Activated CD4-positive, alpha-beta memory T cell treated with anti-CD3 and anti-CD28 coated beads for 36 hours (primary cell): ENCODE data around the gene KBTBD12. TPM values are rescaled to one million over a fixed set of nuclear protein-coding genes. Genes with fewer than 3 reads are reported as not detected.
"Not testable (repeated sequence)": the region's sequence is repeated elsewhere in the genome, so short reads cannot be mapped to it uniquely, and the experiment has no call there.

Experiments used
- CTCF ChIA-PET: fragments of 350-600 bp; sonication (Branson Sonifier 250); formaldehyde crosslinking; loops from one replicate; lab custom pipeline; 2021; ENCODE audit warnings: antibody characterized with exemption, inconsistent platforms; lab: Charles Lee
- POLR2A ChIA-PET: fragments of 350-600 bp; sonication (Branson Sonifier 250); formaldehyde crosslinking; loops from one replicate; lab custom pipeline; 2021; ENCODE audit warnings: antibody characterized with exemption; lab: Charles Lee
- DNase-seq: peaks from one replicate; pipeline ENCODE4 v3.0.0-alpha.2; 2020
- H3K27ac Mint-ChIP-seq: one replicate; pipeline ENCODE4 v1.8.0; 2021; ENCODE audit warnings: mixed read lengths
- H3K27me3 Mint-ChIP-seq: one replicate; pipeline ENCODE4 v1.8.0; 2021; ENCODE audit warnings: mixed read lengths
- H3K36me3 Mint-ChIP-seq: one replicate; pipeline ENCODE4 v1.8.0; 2021; ENCODE audit warnings: mixed read lengths
- H3K4me1 Mint-ChIP-seq: one replicate; pipeline ENCODE4 v1.8.0; 2021; ENCODE audit warnings: low read depth, mixed read lengths
- H3K4me3 Mint-ChIP-seq: one replicate; pipeline ENCODE4 v1.8.0; 2021; ENCODE audit warnings: mild to moderate bottlenecking, mixed read lengths
- H3K9me3 Mint-ChIP-seq: one replicate; pipeline ENCODE4 v1.8.0; 2021; ENCODE audit warnings: mixed read lengths
- intact Hi-C: fragments of 100-400 bp; cut with micrococcal nuclease; formaldehyde crosslinking; loops from one replicate; pipeline ENCODE4 v1.15.1; 2023
- total RNA-seq, 2 experiments: library from RNA; stranded (reverse); gene quantifications; one replicate each; pipeline ENCODE4 v1.2.3, GENCODE V29; 2021

KBTBD12 gene
- total RNA-seq, 2 experiments from 2014 or later = not detected

DNA sequence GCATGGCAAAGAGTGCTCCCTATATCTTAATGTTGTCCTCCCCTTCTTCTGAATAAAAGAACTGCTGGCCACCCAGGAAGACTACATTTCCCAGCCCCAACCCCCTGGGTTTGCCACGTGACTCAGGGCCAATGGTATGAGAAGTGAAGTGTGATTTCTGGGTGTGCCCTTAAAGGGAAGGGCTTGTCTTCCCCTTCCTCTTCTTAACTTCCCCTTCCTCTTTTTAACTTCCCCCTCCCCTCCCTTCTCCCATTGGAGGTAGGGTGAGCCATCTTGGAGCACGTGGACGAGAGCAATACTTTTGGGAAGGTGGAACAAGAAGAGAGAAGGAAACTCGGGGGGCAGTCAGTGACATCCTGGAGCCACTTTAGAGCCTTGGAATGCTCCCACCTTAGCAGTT lies 6.8 kb upstream of the KBTBD12 start:
- Mint-ChIP-seq H3K4me3 (no peak overlapping the region), H3K27me3 (peaks cover 46% of the 10 kb centered on the region), H3K27ac (no peak overlapping the region), H3K4me1 (no peaks in the 10 kb centered on the region), H3K9me3 (peaks cover 11% of the 10 kb centered on the region), H3K36me3 (no peaks in the 10 kb centered on the region)
- ChIA-PET POLR2A (no interaction called here), CTCF (no interaction called here)
- no peak for DNase-seq
- intact Hi-C loops = no loop called here

DNA sequence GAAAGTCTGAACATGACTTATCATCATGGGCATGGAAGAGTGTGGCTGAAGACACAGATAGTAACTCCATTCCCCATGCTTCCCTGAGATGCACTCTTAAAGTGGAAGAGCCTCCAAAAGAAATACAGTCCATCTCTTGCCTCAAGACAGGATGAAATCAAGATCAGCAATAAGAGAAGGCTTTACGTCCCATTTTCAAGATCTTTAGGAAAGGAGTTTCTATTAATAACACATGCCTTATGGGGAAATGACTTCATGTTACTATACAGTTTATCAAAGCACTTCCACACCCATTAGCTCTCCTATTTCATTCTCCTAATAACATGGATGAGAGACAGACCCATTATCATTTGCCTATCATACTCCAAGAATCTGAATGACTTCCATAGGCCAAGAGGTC lies 6.1 kb upstream of the KBTBD12 start:
- Mint-ChIP-seq H3K27me3 (peaks cover 47% of the 10 kb centered on the region), H3K27ac (no peak overlapping the region), H3K4me1 (no peaks in the 10 kb centered on the region), H3K4me3 (no peak overlapping the region), H3K36me3 (no peaks in the 10 kb centered on the region), H3K9me3 (peaks cover 13% of the 10 kb centered on the region)
- ChIA-PET POLR2A (no interaction called here), CTCF (no interaction called here)
- intact Hi-C loops = no loop called here
- no peak for DNase-seq

DNA sequence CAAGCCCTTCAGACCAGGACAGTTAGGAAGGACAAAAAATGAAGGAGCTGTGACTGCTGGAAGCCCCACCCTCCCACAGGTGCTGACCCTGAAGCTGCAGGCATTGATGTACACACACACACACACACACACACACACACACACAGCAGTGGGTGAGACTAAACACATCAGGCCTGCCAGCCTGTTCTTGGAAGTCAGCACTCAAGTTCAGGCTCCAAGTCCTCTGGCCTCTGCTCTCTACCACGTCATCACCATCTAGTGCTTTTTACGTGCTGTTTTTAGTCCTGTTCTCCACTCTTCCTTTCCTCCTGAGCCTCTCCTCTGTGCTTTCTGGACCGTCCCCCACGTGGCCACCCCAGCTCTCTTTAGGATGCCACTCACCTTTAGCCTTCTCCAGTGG lies 5.4 kb upstream of the KBTBD12 start:
- CTCF ChIA-PET = no interaction called here
- intact Hi-C loops = no loop called here
- no peaks in the 10 kb centered on the region for H3K36me3 Mint-ChIP-seq

DNA sequence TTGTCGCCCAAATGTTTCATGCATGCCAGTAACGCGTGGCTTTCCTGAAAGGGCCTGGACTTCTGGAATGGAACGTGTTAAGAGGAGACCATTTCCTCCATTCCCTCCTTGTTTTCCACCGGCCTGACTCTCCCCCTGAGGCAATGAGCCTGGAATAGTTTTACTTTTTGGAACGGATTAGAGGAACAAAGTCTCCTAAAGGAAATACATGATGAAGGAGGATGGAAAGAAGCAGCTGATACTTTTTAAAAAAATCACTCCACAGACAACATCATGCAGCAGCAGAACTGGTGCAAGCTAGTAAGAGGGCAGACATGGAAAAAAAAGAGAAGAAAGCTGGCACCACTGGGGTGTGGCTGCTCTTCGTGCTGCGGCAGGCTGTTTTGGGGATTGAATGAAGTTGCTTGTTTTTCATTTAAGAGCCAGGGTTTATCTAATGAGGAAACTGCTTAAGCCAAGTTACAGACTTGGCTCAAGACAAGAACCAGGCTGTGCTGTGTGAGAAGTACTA lies 3.6 kb upstream of the KBTBD12 start:
- no peak for DNase-seq
- ChIA-PET CTCF (no interaction called here), POLR2A (no interaction called here)
- Mint-ChIP-seq H3K36me3 (no peaks in the 10 kb centered on the region), H3K4me1 (peaks cover 6% of the 10 kb centered on the region), H3K9me3 (peaks cover 8% of the 10 kb centered on the region), H3K4me3 (no peak overlapping the region), H3K27ac (no peak overlapping the region), H3K27me3 (peaks cover 54% of the 10 kb centered on the region)
- intact Hi-C loops = no loop called here

More for the DNA sequence above, 5.4 kb upstream of the KBTBD12 start:
- H3K4me1 Mint-ChIP-seq = peaks cover 4% of the 10 kb centered on the region
- no peak overlapping the region for H3K4me3 Mint-ChIP-seq
- H3K27me3 Mint-ChIP-seq = peaks cover 50% of the 10 kb centered on the region
- peaks cover 8% of the 10 kb centered on the region for H3K9me3 Mint-ChIP-seq
- DNase-seq = no peak
- no peak overlapping the region for H3K27ac Mint-ChIP-seq
- POLR2A ChIA-PET = no interaction called here

DNA sequence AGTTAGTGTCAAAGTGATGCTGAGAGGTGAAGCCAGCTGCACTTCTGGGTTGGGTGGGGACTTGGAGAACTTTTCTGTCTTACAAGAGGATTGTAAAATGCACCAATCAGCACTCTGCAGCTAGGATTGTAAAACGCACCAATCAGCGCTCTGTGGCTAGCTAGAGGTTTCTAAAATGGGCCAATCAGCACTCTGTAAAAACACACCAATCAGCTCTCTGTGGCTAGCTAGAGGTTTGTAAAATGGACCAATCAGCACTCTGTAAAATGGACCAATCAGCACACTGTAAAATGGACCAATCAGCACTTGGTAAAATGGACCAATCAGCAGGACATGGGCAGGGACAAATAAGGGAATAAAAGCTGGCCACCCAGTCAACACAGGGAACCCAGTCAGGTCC lies 1.2 kb upstream of the KBTBD12 start:
- POLR2A ChIA-PET, H3K36me3 Mint-ChIP-seq, DNase-seq, H3K27ac Mint-ChIP-seq, H3K4me1 Mint-ChIP-seq, intact Hi-C loops, H3K9me3 Mint-ChIP-seq, H3K4me3 Mint-ChIP-seq: not testable (repeated sequence)
- peaks cover 53% of the 10 kb centered on the region for H3K27me3 Mint-ChIP-seq
- CTCF ChIA-PET = interaction anchor here (0.6 kb wide), 1 partner anchor 1866 kb away, joined by 3 read pairs; no protein-coding TSS in a partner anchor

DNA sequence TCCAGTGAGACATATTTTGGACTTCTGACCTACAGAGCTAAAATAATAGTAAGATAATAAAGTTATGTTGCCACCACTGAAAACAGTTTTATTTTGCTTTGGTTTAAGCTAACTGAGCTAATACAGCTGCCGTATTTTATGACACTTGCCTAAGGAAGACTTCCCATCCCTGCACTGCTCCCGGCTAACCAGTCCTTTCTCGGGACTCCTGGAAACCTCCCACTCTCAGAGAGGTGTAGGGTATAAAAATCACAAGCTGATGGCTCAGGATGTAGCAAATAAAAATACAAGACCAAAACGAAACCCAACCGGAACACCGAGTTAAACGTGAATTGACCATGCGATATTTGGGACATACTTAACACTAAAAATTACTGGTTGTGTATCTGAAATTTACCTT lies 448 bp upstream of the KBTBD12 start:
- Mint-ChIP-seq H3K27ac (no peak overlapping the region), H3K27me3 (peaks cover 51% of the 10 kb centered on the region), H3K36me3 (no peaks in the 10 kb centered on the region), H3K9me3 (peaks cover 5% of the 10 kb centered on the region), H3K4me3 (no peak overlapping the region), H3K4me1 (peaks cover 6% of the 10 kb centered on the region)
- no peak for DNase-seq
- CTCF ChIA-PET = interaction anchor here (0.7 kb wide), 1 partner anchor 850 kb away, joined by 3 read pairs; no protein-coding TSS in a partner anchor
- intact Hi-C loops = no loop called here
- POLR2A ChIA-PET = interaction anchor here (0.6 kb wide), 1 partner anchor 291 kb away, joined by 3 read pairs; no protein-coding TSS in a partner anchor

DNA sequence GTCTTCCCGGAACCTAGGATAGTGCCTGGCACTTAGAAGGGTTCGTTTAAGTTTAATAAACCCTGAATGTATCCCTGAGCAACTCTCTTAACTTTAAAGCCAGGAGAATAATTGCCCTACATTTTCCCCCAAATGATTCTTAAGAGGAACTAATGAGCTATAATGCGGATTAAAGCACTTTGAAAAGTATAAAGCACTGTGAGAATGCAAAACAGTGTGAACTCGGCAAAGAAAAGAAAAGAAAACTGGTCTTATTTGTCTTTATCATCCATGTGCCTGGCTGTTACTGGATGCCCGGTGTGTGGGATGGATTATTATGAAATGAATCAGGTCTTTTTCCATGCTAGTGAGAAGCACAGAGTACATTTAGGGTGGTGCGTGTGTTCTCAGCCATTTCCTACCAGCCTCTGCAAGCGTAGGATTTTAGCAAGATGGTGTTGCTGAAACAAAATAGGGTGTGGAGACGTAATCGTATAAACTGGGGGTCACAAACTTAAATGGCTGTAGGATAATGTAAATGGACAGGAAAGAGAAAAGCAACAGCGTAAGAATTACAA lies 983 bp downstream of the KBTBD12 start:
- Mint-ChIP-seq H3K36me3 (no peaks in the 10 kb centered on the region), H3K27ac (no peak overlapping the region), H3K27me3 (peaks cover 48% of the 10 kb centered on the region), H3K4me1 (peaks cover 6% of the 10 kb centered on the region), H3K9me3 (peaks cover 5% of the 10 kb centered on the region), H3K4me3 (no peak overlapping the region)
- ChIA-PET POLR2A (no interaction called here), CTCF (no interaction called here)
- no peak for DNase-seq
- intact Hi-C loops = no loop called here

DNA sequence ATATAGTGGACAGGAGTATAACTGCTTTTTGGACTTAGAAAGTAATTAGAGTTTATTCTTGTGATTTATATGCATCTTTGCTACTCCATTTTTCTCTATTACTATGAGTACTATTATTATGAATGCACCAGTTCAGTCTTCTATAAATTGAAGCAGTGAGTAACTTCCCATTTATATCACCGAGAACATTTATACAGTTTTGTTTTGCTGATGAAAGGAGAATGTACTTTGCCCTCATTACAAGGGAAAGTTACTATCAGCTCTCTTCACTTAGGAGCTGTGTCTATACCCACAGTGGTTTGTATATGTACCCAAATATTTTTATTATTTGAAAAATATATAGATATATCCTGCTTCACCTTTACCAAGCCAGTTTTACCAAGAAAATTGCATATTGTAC lies 5.7 kb downstream of the KBTBD12 start:
- H3K4me3 Mint-ChIP-seq = no peak overlapping the region
- intact Hi-C loops = no loop called here
- no peaks in the 10 kb centered on the region for H3K36me3 Mint-ChIP-seq
- CTCF ChIA-PET = no interaction called here
- POLR2A ChIA-PET = no interaction called here
- DNase-seq = no peak
- no peak overlapping the region for H3K27ac Mint-ChIP-seq
- H3K27me3 Mint-ChIP-seq = peaks cover 37% of the 10 kb centered on the region
- no peaks in the 10 kb centered on the region for H3K9me3 Mint-ChIP-seq
- peaks cover 3% of the 10 kb centered on the region for H3K4me1 Mint-ChIP-seq

DNA sequence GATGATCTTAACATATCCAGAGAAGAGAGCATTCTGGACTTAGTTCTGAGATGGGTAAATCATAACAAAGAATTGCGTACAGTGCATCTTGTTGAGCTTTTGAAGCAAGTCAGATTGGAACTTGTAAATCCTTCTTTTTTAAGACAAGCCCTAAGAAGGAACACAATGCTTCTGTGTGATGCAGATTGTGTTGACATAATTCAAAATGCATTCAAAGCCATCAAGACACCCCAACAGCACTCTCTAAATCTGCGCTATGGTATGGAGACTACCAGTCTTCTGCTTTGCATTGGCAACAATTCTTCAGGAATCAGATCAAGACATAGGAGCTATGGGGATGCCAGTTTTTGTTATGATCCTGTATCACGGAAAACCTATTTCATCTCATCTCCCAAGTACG lies 8.6 kb downstream of the KBTBD12 start:
- Mint-ChIP-seq H3K9me3 (no peaks in the 10 kb centered on the region), H3K27ac (no peak overlapping the region), H3K27me3 (peaks cover 28% of the 10 kb centered on the region), H3K4me3 (no peak overlapping the region), H3K36me3 (no peaks in the 10 kb centered on the region), H3K4me1 (peaks cover 3% of the 10 kb centered on the region)
- no peak for DNase-seq
- ChIA-PET POLR2A (no interaction called here), CTCF (no interaction called here)
- intact Hi-C loops = no loop called here

DNA sequence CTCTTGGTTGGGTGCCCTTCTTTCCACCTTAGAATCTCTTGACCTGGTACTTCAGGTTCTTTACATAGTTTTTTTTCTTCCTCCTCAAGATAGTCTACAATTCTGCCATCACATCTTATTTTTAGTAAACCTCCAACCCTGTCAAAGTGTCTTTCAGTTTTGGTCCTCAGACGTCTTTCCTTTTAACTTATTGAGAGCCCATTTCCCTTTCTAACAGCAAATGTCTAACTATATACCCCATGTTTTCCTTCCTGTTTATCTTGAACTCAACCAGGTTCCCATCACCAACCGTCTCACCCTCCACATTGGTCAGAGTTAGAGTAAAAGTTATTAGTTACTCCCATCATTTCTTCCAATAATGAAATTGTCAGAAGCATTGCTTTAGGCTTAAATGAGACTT lies 10.4 kb downstream of the KBTBD12 start:
- H3K36me3 Mint-ChIP-seq = no peaks in the 10 kb centered on the region
- H3K27ac Mint-ChIP-seq = no peak overlapping the region
- H3K4me1 Mint-ChIP-seq = peaks cover 3% of the 10 kb centered on the region
- ChIA-PET POLR2A (no interaction called here), CTCF (no interaction called here)
- intact Hi-C loops = no loop called here
- peaks cover 23% of the 10 kb centered on the region for H3K27me3 Mint-ChIP-seq
- no peak for DNase-seq
- no peak overlapping the region for H3K4me3 Mint-ChIP-seq
- H3K9me3 Mint-ChIP-seq = no peaks in the 10 kb centered on the region

DNA sequence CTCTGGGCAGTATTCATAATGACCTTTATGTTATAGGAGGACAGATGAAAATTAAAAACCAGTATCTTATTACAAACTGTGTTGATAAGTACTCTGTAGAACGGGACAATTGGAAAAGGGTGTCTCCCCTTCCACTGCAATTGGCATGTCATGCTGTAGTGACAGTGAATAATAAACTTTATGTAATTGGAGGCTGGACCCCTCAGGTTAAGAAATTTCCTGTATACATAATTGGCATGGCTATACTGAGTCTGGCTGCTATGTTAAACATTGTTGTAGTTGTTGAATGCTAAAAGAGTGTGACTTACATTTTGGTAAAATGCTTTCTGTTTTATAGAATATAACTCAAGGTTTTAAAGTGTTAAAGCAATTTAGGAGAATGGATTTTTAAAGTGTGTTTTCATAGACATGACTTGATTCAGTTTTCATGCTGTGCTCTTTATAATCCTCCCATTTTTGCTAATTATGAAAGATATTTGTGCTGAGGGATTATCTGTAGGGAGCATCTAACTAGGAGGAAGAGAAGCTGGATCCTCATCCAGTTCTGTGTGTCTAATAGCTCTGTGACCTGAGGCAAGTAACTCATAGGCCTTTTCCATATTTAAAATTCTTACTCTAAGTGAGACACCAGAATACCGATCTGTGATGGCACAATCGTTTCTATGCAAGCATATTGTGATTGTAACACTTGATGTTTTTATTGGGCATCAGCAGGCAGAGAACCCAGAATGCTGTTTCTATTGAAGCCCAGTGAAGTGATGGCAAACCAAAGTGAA lies 13.0 kb downstream of the KBTBD12 start:
- no peaks in the 10 kb centered on the region for H3K9me3 Mint-ChIP-seq
- intact Hi-C loops = no loop called here
- H3K4me3 Mint-ChIP-seq = no peak overlapping the region
- no peaks in the 10 kb centered on the region for H3K36me3 Mint-ChIP-seq
- ChIA-PET POLR2A (no interaction called here), CTCF (no interaction called here)
- peaks cover 26% of the 10 kb centered on the region for H3K27me3 Mint-ChIP-seq
- no peak overlapping the region for H3K27ac Mint-ChIP-seq
- no peak for DNase-seq
- H3K4me1 Mint-ChIP-seq = peaks cover 3% of the 10 kb centered on the region

DNA sequence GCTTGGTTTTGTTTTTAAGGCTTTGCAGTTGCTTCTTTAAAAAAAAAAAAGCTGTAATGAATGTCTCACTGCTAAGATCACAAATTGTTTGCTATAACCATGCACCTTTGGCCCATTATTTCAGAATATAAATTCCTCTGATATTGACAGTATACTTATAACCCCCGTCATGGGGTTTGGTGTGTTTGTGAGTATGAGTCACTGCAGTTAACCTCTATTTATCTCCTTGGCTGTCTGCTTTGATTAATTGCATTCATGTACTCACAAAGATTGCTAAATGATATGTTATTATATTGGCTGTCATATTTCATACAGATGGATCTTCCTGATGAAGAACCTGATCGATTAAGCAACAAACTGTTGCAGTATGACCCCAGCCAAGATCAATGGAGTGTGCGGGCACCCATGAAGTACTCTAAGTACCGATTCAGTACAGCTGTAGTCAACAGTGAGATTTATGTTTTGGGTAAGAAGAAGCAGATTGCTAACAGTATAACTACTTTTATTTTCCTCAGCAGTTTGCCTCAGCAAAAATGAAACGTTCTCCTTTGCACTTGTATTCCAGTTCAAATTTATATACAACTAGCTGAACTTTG lies 14.9 kb downstream of the KBTBD12 start:
- H3K27me3 Mint-ChIP-seq = peaks cover 31% of the 10 kb centered on the region
- ChIA-PET POLR2A (no interaction called here), CTCF (no interaction called here)
- peaks cover 3% of the 10 kb centered on the region for H3K4me1 Mint-ChIP-seq
- H3K4me3 Mint-ChIP-seq = no peak overlapping the region
- no peaks in the 10 kb centered on the region for H3K36me3 Mint-ChIP-seq
- no peak for DNase-seq
- intact Hi-C loops = no loop called here
- H3K9me3 Mint-ChIP-seq = no peaks in the 10 kb centered on the region
- no peak overlapping the region for H3K27ac Mint-ChIP-seq
